HUDEP-2 (cell line): ENCODE results near the gene PBOV1.
"Not testable (repeated sequence)": the region's sequence is repeated elsewhere in the genome, so short reads cannot be mapped to it uniquely, and the experiment has no call there.

Experiments
- DNase-seq, 76 experiments: peaks; one replicate each; lab custom pipeline; 2025; ENCODE audit not compliant: unreplicated experiment in 76 of 76; lab: John Stamatoyannopoulos, UW

The PBOV1 gene

GRCh38 chr6:138239774-138240173 lies 21.5 kb upstream of the PBOV1 start:
- DNase-seq, result no peak

DNA sequence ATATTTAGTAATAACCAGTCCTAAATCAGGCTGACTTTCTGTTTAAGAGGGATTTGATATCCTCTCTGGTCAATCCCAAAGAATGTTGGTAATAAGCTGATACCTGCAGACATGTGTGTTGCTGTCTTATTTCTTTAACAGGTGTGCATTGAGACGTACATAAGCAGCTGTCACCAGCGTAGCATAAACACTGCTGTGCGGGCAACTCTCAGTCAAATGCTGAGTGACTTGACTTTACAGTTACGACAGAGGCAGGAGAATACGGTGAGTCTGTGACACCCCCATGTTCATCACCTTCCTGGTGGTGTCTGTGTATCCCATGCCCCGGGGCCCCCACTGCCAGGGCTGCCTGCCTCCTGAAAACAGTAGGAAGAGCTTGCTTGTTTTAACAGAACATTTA lies 20.1 kb upstream of the PBOV1 start:
- DNase-seq, result no peak

- DNase-seq, result no peak
Observed at GRCh38 chr6:138237463-138237862, 19.2 kb upstream of the PBOV1 start.

DNA sequence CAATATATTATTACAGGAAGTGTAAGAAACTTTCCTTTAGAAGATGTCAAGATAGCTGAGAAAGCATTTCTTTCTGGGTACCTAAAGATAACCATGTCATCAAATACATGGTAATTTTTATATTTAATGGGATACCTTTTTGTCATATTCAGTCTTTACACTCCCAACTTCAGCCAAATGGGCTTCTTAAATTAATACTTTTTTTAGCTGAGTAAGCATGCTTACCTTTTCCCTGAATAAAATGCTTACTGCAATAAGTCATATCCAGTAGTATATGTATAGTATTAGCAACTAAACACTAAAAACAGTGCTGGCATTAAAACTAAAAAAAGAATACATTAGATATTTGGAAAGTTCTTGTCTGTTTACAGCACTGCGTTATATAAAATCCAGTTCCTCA lies 17.4 kb upstream of the PBOV1 start:
- DNase-seq, result no peak

DNA sequence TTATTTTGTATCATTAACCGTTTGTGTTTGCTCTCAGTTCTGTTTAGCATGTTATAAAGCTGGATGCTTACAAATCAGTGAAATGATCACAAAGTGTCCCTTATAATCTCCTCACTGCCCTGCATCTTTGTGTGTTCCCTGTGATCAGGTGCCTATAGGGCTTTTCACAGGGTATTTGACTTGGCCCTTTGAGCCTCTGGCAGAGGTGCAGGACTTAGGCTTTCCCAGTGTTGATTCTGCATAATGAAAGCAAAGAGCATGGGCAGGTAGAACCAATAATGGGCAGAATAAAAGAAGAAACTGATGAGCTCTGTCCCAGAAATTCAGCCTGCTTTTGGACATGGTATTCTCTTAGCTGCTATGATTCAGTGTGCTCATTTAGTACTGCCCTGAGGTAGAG lies 16.9 kb upstream of the PBOV1 start:
- no peak for DNase-seq

GRCh38 chr6:138234363-138234762 lies 16.1 kb upstream of the PBOV1 start:
- no peak for DNase-seq

DNA sequence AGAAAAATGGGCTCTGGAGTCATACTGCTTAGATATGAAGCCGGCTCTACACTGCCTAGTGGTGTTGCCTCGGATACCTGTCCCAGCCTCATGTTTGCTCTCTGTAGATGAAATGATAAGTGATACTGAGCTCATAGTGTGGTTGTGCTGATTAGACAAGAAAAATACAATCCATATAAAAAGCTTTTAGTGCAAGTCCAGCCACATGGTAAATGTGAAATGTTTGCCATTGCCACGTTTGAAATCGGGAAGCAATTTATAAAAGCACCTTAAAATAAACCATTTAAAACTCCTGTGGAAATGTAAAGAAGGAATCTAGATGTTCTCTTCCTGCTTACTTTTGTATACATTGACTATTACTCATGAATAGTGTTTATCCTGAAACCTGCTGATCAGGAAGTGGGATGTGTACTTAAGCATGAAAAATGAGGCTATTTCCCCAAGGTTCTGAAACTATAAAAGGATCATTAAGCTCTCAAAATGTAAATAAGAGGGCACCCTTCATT lies 13.1 kb upstream of the PBOV1 start:
- no peak for DNase-seq

GRCh38 chr6:138230759-138231380 lies 12.6 kb upstream of the PBOV1 start:
- no peak for DNase-seq

DNA sequence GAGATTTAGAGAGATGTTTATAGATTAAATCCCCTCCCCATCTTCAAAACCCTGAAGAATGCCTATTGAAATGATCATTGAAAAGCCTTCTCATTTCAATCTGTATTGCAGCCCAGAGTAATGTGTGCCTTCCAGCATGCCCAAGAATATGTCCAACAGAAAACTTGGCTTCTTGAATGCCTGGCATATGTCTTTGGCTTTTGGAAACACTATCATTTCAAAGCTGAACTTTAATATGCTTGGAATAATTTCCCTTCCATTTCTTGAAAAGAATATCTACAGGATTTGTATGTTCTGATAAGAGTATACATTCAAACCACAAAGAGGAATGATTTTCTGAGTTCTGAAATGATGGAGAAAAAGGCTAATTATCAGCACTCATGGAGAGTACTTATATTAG lies 11.9 kb upstream of the PBOV1 start:
- no peak for DNase-seq

- no peak for DNase-seq
Observed at GRCh38 chr6:138229663-138230179, 11.4 kb upstream of the PBOV1 start.

- no peak for DNase-seq
Observed at GRCh38 chr6:138229072-138229471, 10.8 kb upstream of the PBOV1 start.

DNA sequence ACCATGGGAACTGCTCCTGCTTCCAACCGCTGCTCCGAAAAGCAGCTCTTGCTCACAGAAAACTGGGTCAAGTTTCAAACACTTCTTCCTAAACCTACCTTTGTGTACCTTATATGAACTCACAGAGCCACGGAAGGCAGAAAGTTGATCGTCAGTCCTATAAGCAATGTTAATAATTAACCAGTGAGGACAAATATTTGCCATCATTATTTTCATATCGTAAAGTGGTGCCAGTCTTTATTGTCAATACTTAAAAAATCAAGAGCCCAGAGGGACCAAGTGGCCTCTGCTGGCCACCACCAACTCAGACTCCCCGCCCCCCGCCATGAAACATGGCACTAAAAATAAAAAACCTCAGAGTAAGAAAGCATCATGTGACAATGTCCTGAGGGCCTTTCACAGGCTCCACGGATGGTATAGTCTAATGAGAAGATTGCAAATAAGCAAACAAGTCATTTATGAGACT lies 9.1 kb upstream of the PBOV1 start:
- no peak for DNase-seq

- DNase-seq, result no peak
Observed at GRCh38 chr6:138226700-138227315, 8.5 kb upstream of the PBOV1 start.

GRCh38 chr6:138225953-138226352 lies 7.7 kb upstream of the PBOV1 start:
- no peak for DNase-seq

DNA sequence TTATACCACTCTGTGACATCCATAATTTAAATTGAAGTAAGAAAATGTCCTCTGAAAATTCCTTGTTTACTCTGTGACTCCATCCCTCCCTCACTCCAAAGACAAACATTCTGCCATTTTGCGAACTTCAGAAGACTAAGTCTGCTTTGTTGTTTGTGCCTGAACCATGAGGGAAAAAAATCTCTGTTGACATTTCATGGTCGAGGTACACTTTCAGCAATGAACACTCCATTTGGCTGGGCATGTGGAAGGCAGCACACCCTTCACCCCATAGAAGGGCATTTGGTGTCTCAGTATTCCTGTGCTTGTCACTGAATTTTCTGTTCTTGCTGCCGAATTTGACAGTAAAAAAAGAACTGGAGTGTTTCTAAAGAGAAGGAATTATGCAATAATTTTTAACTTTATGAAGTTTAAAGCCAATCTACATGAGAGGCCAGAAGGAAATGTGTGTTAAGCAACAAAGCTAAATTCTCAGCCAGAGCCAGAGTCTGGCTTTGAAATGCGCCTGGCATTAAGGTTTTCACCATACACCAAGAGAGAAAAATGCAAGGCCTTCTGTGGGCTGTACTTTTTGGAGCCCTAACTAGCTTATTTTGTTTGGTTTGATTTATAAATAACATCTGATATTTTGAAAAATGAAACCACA lies 4.7 kb upstream of the PBOV1 start:
- no peak for DNase-seq

- no peak for DNase-seq
Observed at GRCh38 chr6:138219901-138220300, 1.6 kb upstream of the PBOV1 start.

DNA sequence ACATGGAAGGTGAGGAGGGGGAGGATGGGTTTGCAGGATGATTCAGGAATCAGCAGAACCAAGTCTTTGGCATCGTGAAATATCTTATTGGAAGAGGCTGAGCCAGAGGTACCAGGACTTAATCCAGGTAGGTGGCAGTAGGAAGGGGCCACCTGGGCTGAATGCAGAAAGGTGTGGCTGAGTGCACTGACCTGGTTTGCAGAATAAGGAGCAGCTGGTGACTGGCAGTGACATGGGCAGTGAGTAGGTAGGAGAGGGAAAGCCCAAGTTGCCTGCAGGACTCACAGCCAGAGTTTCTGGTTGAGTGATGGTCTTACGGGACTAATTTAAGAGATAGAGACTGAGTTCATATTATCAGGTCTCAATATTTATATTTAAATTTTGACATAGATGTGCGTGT lies 1.1 kb upstream of the PBOV1 start:
- DNase-seq, result no peak

DNA sequence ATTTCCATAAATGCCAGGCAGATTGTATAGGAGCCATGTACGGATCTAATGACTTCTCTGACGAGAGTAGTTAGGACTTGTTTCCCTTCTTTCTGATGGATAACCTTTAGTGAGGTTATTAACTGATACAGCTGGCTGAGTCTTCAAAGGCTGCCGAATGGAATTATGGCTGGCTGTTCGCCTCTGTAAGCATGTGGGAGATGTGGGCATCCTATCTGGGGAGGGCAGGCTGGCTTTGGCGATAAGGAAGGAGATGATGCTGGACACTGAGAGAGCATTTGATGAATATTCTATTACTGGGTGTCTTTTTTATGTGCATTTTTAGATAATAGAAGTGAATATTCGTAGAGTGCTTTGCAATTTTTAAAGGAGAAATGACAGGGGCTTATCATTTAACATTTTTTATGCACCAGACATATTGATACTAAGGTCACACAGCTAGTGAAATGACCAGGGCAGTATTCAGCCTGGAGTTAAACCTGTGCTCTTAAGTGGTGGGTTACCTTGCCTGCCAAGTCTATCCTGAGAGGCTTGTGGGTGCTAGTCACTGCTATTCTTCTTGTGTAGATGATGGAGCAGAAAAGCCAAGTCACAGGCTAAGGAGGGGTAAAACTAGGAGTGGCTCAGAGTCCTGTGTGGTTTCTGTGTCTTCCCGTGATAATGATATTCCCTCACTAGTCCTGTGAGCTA lies 3.1 kb downstream of the PBOV1 start:
- no peak for DNase-seq

GRCh38 chr6:138212530-138212929 lies 5.8 kb downstream of the PBOV1 start:
- not testable (repeated sequence) for DNase-seq

- no peak for DNase-seq
Observed at GRCh38 chr6:138211601-138212000, 6.7 kb downstream of the PBOV1 start.

GRCh38 chr6:138211048-138211581 lies 7.2 kb downstream of the PBOV1 start:
- no peak for DNase-seq
